Measurements from ENCODE around the gene REEP5.
A peak's percentile ranks its signal among the peaks of the same experiment; 100 is the strongest.
"Not testable (repeated sequence)": the region's sequence is repeated elsewhere in the genome, so short reads cannot be mapped to it uniquely, and the experiment has no call there.

The REEP5 gene

DNA sequence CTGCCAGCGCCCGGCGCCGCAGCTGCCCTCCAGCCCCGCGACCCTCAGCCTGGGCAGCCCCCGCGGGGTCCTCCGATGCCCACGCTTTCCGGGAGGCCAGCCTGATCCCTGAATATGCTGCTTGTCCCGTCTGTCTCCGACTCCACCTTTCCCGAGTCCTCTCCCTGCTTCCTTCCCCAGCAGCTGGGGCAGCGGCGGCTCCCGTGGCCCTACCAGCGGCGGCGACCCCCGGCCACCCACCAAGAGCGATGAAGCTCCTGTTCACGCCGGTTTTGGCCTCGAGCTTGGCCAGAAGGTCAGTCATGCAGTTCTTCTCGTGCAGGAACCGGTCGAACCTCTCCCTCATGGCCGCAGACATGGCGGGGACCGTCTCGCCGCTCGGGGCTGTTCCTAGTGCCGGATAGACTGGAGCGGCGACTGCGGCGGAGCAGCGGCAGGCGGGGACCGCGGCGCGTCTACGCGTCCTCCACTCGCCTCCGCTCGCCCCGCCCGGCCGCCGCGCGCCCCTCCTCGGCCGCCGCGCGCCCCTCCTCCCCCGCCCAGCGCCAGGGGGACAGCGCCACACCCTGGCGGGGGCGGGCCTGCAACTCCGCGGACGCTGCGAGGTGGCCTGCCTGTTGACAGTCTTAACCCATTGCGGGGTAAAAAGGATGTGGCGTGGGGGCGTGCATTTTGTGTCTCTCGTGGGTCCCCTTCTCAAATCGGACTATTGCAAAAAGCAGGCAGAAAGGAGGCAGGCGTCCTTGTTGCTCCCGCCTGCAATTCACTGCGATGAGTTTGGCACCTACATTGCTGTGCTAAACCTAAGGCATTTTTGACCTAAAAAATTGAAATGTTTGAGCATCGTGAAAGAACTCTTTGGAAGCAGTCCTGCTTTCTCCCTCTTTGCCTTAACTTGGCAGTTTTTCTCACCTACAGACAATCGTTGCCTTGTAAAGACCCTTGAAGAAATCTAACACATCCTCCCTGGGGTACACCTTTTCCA lies at the start of gene REEP5:
Gene REEP5, minus strand, starts transcription at position 395 of the 985 bp plus-strand sequence. Its CDS starts 37 bp downstream, at position 358.
- DNase-seq, result peak; percentile 45

DNA sequence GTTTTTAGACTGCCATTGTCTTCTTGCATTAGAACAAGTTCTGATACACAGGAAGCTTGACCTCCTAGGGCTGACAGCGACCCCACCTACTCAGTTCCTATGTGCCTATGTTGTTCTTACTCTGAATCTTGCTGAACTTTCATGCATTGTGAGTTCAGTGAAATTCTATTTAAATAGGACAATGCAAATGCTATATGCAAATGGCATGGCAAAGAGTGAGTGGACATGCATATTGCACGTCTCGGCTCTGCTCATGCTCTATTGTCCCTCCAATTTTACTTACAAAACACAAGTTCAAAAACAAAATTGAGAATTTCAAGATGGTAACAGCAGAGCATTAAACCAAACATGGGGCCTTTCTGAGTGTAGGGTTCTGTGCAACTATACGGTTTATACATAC lies 49.2 kb upstream of the REEP5 start:
- no peak for DNase-seq

DNA sequence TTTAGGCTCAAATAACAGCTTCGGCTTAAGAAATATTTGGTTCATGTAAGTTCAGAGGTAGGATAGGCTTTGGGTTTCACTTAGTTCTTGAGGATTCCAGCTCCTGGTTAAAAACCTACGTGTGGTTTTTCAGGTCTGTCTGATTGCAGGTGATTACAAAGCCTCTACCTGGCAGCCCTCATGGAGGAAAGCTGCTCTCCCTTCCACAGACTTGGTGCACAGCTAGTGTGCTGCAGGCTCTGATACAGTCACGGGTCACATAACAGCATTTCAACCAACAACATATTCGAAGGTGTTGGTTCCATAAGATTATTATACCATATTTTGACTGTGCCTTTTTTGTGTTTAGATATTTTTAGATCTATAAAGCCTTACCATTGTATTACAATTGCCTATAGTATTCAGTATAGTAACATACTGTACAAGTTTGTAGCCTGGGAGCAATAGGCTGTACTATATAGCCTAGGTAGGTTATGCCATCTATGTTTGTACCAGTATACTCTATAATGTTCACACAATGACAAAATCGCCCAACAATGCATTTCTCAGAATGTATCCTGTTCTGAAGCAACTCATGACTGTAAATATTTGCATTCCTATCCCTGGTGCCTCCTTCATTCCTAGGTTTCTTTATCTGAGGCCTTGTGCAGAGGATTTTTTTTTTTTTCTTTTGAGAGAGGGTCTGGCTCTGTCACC lies 46.5 kb upstream of the REEP5 start:
- no peak for DNase-seq

DNA sequence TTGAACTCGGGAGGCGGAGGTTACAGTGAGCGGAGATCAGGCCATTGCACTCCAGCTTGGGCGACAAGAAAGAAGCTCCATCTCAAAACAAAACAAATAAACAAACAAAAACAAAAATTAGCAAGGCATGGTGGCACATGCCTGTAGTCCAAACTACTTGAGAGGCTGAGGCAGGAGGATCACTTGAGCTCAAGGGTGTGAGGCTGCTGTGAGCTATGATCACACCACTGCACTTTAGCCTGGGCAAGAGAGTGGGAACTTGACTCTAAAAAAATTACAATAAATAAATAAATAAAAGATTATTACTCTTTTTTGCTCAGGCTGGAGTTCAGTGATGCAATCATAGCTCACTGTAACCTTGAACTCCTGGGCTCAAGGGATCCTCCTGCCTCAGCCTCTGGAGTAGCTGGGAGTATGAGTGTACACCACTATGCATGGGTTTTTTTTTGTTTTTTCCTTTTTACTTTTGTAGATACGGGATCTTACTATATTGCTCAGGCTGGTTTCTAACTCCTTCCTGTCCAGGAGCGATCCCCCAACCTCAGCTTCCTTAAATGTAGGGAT lies 45.6 kb upstream of the REEP5 start:
- no peak for DNase-seq

DNA sequence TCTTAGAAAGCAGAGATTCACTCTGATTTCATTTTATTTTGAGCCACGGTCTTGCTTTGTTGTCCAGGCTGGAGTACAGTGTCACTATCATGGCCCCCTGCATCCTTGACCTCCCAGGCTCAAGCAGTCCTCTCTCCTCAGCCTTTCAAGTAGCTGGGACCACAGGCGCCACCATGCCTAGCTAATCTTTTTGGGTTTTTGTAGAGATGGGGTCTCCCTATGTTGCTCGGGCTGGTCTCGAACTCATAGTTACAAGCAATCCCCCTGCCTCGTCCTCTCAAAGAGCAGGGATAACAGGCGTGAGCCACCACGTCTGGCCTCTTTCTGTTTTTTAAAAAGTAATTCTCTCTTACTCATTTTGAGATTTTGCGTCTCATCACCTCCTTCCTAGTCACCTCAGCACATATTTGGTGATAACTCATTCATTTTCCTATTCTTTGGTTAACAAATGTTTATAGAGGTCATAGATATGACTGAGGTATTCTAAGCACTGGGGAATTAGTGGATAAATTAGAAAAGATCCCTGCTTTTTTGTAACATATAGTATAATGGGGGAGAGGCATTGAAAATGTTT lies 43.8 kb upstream of the REEP5 start:
- DNase-seq, result no peak

DNA sequence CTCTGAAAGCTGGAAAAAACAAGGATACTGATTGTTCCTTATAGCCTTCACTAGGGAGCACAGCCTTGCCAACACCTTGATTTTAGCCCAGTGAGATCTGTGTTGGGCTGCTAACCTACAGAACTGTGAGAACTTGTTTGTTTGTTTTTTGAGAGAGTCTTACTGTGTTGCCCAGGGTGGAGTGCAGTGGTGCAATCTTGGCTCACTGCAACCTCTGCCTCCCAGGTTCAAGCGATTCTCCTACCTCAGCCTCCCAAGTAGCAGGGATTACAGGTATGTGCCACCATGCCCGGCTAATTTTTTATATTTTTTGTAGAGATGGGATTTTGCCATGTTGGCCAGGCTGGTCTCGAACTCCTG lies 41.3 kb upstream of the REEP5 start:
- not testable (repeated sequence) for DNase-seq

DNA sequence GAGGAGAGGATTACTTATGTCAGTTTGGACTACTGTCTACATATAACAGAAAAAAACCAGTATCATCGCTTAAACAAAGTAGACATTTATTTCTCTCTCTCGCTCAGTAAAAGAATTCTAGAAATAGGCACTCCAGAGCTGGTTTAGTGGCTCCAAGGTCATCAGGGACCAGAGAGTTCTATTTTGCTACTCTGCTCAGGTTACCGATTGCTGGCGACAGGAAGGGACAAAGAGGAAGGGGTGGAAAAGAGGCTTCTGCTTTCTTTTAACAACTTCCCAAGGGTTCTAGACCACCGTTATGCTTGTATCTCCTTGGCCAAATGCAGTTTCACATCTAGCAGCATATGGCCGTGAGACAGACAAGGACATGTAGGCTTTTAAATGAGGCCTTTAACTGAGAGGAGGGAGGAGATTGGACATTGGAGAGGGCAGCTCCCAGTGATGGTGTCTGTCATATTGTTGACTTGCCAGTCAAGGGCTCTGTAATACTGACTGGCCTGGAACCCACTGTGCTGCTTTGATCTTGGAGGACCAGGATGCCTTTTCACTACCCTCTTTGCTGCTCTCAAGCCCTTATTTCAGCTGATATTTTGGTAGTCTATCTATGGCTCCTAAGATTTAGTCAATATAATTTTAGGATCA lies 39.0 kb upstream of the REEP5 start:
- DNase-seq, result peak; percentile 13

DNA sequence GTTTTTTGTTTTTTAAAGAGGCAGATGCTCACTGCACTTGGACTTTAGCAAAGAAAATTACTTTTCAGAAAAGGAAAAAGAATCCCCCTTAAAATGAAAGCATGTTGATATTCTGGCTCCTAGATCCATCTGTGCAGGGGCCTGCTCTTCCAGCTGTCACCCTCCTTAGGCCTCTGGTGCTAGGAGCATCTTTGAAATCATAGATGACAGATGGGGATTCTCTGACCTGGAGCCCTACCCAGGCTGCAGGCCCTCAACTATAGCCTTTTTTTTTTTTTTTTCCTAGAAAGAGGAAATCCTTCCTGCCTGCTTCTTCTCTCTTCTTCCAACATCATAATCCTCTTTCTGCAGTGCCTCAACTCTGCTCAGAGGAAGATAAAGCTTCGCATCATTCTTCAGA lies 38.3 kb upstream of the REEP5 start:
- DNase-seq, result peak; percentile 94

DNA sequence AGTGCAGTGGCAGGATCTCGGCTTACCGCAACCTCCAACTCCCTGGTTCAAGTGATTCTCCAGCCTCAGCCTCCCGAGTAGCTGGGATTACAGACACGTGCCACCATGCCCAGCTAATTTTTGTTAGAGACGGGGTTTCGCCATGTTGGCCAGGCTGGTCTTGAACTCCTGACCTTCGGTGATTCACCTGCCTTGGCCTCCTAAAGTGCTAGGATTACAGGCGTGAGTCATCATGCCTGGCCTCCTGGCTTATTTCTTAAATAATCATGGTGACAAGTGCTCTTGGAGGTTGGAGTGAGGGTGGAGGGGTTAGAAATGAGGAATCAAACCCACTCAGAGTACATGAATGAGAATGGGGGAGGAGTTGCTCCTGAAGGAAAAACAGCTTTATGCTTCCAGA lies 37.8 kb upstream of the REEP5 start:
- peak; percentile 94 for DNase-seq

DNA sequence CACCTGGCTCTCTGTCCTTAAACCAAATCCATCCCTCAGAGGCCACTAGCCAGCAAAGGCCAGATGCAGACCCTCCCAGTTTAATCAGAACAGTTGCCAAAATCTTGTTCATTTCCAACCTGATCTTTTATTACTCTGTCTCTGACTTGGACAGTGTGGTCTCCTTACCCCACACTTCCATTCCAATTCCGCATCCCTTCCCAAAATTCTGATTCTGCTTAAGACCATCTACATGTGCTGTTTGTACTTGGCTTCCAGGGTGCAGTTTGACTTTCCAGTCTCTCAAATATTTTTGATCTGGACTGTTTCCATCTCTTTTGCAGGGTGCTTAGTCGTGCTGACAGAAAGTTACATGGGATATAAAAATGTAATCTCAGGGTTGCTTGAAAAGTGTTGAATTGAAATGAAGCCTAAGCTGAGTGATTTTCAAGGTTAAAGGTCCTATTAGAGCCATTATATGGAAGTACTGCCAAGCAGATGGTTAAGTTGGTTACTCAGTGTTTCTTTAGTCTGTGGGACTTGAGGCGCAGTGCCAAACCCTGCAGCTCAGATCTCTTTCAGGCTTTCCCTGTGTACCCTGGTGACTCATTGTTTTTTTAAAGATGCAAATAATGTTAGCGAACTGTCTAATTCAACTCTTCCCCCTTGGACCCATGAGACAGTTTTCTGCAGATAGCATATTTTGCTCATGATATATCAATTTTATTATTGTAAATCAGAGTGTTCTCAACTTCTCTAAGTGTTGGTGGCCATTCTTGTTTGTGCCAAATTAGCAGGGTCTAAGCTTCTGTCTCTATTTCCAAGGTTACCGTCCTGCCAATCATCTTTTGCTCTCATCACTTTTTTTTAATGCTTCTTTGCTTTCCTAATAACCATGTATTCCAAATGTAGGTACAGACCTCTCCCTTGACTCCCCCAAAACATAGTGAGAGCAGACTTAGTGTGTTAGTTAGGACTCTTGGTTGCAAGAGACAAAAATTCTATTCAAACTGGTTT lies 36.4 kb upstream of the REEP5 start:
- peak; percentile 88 for DNase-seq

DNA sequence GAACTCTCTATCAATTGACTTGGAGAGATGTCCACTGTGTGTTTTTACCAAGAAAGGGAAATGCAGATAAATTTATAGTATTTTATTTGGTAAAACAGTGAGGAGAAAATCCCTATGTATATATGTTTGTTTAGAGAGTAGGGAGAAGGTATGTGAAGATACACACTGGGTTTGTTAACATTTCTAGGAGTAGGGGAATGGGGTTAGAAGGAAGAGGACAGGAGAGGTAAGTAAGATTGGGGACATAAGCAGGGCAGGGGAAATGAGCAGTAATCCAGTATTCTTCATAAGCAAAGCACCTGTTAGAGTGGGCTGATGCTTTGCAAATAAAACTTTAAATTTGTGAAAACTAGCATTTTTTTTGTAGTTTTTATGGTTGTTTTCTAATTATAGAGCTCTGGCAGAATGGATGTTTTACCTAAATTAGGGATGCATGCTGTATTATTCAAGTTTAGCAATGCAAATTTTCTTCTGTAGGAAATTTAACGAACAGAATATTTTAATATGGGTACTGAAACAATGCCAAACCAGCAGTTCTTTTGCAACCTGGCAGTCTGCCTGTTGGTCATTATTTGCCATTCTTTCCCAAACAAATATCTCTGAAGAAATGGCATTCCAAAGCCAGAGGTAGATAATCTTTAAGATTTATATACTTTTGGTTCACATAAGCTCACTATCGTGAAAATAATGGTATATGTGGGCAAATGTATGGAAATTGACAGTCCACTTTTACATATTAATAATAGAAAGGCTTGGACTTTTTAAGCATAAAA lies 35.2 kb upstream of the REEP5 start:
- no peak for DNase-seq

DNA sequence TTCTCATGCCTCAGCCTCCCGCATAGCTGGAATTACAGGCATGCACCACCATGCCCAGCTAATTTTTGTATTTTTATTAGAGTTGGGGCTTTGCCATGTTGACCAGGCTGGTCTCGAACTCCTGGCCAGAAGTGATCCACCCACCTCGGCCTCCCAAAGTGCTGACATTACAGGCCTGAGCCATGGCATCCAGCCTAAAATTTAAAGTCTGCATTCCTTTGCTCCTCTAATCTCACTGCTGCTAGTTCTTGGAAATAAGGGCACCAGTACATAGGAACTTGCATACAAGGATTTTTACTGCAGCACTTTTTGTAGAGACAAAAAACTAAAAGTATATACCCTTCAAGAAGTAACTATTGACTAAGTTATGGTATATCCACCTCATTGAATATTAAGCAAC lies 34.6 kb upstream of the REEP5 start:
- DNase-seq, result no peak

DNA sequence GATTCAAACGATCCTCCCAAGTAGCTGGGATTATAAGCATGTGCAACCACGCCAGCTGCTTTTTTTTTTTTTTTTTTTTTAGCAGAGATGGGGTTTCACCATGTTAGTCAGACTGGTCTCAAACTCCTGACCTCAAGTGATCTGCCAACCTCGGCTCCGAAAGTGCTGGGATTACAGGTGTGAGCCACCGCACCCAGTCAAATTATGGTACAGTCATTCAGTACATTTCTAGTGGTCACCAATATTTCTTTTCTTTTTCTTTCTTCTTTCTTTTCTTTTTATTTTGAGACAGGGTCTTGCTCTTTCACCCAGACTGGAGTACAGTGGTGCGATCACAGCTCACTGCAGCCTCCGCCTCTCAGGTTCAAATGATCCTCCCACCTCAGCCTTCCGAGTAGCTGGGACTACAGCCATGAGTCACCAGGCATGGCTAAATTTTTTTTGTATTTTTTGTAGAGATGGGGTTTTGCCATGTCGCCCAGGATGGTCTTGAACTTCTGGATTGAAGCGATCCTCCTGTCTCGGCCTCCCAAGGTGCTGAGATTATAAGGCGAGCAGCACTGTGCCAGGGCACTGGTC lies 29.2 kb upstream of the REEP5 start:
- DNase-seq, result no peak

DNA sequence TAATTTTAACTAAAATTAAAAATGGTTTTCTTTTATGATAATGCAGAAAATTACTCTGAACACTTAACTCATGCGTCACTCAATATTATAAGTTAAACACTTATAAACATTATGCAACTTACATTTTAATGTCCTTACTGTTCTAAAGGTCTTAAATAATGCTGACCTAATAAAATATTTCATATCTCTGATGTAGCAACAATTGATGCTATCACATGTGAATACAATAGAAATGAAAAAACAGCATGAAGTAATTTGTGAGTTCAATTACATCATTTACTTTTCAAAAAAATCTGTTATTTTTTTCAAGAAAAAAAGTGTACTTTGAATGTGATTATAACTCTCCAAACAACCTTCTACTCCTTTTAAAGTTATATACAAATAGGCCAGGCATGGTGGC lies 26.4 kb upstream of the REEP5 start:
- DNase-seq, result no peak

DNA sequence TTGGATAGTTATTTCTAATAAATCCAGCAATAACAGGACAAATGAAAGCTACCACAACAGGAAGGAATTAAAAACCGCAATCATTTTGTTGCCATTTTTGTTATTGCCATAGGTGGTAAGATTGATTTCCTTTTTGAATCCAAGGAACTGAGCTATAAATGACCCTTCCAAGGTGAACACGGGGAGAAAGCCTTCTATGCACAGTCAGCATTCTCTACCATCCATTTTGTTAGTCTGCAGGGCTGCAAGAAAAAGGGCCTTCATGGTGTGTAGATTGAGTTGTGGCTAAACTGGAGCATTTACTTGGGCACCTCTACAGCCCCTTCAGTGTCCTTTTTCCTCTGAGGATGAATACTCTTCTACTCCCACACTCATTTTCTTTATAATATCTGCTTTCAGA lies 18.6 kb upstream of the REEP5 start:
- DNase-seq, result no peak

DNA sequence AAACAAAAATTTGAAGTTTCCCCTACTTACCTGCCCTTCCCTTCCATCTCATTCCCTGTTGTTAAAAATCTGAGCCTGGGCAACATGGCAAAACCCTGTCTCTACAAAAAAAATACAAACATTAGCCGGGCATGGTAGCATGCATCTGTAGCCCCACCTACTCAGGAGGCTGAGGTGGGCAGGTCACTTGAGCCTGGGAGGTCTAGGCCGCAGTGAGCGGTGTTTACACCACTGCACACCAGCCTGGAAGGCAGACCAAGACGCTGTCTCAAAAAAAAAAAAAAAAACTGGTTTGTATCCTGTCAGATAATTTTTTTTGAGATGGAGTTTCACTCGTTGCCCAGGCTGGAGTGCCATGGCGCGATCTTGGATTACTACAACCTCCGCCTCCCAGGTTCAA lies 16.3 kb upstream of the REEP5 start:
- no peak for DNase-seq

DNA sequence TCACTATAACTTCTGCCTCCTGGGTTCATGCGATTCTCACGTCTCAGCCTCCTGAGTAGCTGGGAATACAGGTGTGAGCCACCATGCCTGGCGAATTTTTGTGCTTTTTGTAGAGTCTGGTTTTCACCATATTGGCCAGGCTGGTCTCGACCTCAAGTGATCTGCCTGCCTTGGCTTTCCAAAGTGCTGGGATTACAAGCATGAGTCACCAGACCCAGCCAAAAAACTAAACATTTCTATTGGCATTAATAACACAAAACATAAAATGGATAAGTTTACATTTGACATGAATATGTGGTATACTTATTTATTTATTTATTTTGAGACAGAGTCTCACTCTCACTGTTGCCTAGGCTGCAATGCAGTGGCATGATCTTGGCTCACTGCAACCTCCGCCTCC lies 13.6 kb upstream of the REEP5 start:
- DNase-seq, result no peak

DNA sequence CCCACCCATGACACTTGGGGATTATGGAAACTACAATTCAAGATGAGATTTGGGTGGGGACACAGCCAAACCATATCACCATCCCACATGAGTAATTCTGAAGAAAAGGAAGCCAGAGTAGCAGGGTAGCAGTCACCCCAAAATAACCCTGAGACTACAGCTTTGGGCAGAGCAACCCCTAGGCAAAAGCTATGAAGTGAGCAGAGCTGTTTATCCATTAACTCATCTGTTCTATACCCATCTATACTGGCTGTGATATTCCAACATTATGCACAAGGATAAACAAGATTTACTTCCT lies 12.3 kb upstream of the REEP5 start:
- no peak for DNase-seq

DNA sequence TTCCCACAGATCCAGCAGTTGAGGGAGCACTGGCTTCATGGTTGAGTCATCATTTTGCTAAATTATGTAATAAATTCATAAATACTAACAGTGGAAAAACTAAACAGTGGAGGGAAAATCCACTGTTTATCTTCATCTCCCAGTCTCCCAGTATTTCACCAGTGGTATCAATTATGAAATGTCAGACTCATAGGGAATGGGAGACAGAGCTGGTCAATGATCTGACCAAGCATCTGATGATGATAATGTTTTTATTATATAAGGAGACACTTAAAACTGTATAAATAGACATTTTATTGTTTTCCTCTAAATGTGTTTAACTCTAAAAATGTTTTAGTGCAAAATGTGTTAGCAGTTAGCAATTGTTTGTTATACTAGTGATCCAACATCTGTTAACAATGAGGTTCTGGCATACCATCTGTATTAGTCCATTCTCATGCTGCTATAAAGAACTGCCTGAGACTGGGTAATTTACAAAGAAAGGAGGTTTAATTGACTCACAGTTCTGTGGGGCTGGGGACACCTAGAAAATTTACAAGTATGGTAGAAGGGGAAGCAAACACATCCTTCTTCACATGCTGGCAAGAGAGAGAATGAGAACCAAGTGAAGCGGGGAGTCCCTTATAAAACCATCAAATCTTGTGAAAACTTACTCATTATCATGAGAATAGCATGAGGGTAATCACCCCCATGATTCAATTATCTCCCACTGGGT lies 11.8 kb upstream of the REEP5 start:
- DNase-seq, result no peak

DNA sequence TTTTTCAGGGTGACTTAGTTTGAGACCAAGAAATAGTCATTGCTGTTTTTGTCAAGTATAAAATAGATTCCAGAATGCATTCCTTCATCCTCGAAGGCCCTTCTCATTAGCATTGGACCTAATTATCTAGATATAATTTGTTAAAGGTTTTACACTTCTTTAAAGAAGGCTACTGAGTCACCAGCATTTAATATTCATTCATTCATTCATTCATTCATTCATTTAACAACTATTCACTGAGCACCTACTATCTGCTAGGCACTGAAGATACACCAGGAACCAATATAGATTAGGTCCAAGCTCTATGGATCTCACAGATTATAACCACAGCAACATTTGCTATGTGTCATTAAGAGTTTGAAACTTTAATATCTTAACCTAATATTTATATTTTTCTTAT lies 11.1 kb upstream of the REEP5 start:
- DNase-seq, result no peak

Data from DMS 273 treated with DMSO at 0.1 percent for 48 hours (cell line).